Mucosa of gallbladder (tissue), 1 donor: ENCODE results near the gene FAM98C. TPM values are rescaled to one million over a fixed set of nuclear protein-coding genes. Genes with fewer than 3 reads are reported as not detected.
A peak's percentile ranks its signal among the peaks of the same experiment; 100 is the strongest.
"Not testable (repeated sequence)": the region's sequence is repeated elsewhere in the genome, so short reads cannot be mapped to it uniquely, and the experiment has no call there.

Experiments used
- DNase-seq: peaks from one replicate; pipeline ENCODE4 v3.0.0-alpha.2; 2020; ENCODE audit warnings: low spot score
- total RNA-seq: library from RNA; stranded (reverse); gene quantifications from one replicate; pipeline ENCODE4 v1.2.1, GENCODE V29; 2021
- donor health status: DM: no; HTN: no; CAD: no.

The FAM98C gene
- total RNA-seq = 35.2 TPM

DNA sequence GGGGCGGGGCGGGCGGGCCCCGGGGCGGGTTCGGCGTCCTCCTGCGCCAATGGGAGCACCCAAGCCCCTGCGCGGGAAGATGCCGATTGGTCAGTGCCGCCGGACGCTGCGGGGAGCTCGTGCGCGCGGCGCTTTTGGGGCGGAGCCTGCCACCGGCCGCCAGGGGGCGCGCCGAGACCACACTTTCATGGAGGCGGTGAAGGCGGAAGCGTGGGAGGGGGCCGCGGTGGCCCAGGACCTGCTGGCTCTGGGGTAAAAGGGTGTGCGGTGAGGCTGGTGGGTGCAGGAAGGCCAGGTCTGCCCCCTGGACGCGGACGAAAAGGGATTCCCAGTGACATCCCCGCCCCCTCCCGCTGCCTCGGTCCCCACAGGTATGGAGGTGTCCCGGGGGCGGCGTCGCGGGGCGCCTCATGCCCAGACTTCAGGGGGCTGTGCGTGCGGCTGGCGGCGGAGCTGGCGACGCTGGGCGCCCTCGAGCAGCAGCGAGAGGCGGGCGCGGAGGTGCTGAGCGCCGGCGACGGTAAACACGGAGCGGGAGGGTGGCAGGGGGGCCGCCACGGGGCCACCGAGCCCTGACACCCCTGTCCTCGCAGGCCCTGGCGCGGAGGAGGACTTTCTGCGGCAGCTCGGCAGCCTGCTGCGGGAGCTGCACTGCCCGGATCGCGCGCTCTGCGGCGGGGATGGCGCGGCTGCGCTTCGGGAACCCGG lies at the start of gene FAM98C:
Gene FAM98C (plus strand): TSS at position 127 of the 708 bp plus-strand sequence. CDS start 61 bp downstream, at position 188.
- DNase-seq = peak; percentile 98

GRCh38 chr19:38355728-38356725 lies 46.9 kb upstream of the FAM98C start:
- DNase-seq = no peak

- no peak for DNase-seq
These were observed 44.8 kb upstream of the FAM98C start for GRCh38 chr19:38358071-38358470.

- DNase-seq = no peak
These were observed 43.5 kb upstream of the FAM98C start for GRCh38 chr19:38359242-38360021.

DNA sequence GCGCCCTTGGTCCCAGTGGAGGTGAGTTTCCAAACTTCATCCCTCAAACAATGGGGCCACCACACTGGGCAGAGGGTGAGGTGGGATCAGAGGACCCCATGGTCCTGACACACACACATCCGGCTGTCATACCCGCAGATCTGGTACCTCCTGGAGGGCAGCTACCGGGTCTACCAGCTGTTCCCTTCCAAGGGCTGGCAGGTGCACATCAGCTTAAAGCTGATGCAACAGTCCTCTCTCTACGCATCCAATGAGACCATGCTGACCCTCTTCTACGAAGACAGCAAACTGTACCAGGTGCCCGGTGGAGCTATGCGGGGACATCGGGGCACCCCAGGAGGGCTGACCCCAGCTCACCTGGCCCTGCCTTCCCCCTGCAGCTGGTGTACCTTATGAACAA lies 42.5 kb upstream of the FAM98C start:
- DNase-seq = no peak

DNA sequence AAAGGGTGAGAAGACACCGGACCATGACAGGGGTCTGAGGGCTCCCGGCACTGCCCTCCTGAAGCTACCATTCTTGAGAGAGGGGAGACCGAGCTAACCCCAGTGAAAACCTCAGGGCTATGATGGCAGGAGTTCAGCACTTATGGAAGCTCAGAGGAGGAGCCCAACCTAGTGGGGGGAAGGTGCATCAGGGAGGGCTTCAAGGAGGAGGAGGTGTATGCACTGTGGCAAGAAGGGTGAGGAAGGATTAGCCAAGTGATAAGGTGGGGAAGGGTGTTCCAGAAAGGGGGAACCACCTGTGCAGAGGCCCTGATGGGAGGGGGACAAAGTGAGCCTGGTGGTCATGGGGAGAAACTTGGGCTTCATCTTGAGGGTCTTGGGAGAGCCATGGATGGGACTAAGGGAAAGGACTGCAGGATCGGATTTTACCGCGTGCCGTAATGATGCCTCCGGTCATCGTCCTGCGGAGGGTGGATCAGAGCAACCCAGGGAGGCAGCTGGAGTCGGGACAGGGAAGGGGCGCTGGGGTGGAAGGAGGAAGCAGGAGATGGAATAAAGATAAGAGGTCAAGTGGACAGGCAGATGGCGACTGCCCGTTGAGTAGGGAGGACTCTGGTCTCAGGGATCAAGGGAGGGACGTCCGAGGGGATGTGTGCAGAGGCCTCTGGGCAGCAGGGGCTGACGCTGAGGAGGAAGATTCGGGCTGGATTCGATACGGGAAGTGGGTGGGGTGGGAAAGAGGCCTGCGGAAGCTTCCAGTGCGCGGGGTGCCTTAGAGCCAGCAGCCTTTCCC lies 41.9 kb upstream of the FAM98C start:
- DNase-seq = no peak

GRCh38 chr19:38361633-38362075 lies 41.2 kb upstream of the FAM98C start:
- DNase-seq = peak; percentile 62

DNA sequence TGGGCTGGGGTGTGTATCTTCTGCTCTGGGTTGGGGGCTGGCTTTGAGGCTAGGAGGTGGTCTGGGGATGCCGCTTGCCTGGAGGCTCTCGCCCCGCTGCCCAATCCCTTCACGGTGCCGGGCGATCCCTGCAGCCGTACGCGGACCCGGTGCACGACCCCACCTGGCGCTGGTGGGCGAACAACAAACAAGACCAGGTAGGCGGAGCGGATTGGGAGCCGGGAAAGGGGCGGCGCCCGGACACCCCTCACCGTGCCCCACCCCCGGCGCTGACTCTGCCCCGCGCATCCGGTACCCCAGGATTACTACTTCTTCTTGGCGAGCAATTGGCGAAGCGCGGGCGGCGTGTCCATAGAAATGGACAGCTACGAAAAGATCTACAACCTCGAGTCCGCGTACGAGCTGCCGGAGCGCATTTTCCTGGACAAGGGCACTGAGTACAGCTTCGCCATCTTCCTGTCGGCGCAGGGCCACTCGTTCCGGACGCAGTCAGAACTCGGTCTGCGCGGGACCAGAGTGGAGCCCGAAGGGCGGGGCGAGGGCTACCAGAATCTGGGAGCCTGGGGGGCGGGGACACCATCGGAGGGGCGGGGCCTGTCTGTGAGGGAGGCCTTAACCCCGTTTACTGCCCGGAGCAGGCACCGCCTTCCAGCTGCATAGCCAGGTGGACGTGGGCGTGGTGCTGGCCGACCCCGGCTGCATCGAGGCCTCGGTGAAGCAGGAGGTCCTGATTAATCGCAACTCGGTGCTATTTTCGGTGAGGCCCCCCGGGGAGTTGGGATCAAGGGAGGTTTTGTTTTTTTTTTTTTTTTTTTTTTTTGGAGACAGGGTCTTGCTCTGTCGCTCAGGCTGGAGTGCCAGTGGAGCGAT lies 40.6 kb upstream of the FAM98C start:
- peak; percentile 70 for DNase-seq

DNA sequence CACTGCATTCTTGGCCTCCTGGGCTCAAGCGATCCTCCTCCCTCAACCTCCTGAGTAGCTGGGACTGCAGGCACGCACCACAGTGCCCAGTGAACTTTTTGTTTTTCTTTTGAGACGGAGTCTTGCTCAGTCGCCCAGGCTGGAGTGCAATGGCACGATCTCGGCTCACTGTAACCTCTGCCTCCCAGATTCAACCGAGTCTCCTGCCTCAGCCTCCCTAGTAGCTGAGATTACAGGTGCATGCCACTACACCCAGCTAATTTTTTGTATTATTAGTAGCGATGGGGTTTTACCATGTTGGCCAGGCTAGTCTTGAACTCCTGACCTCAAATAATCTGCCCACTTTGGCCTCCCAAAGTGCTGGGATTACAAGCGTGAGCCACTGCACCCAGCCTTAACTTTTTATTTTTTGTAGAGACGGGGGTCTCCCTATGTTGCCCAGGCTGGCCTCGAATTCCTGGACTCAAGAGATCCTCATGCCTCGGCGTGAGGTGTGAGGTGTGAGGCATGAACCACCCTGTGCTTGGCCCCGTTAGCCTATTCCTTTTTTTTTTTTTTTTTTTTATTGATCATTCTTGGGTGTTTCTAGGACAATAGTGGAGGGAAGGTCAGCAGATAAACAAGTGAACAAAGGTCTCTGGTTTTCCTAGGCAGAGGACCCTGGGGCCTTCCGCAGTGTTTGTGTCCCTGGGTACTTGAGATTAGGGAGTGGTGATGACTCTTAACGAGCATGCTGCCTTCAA lies 39.8 kb upstream of the FAM98C start:
- not testable (repeated sequence) for DNase-seq

DNA sequence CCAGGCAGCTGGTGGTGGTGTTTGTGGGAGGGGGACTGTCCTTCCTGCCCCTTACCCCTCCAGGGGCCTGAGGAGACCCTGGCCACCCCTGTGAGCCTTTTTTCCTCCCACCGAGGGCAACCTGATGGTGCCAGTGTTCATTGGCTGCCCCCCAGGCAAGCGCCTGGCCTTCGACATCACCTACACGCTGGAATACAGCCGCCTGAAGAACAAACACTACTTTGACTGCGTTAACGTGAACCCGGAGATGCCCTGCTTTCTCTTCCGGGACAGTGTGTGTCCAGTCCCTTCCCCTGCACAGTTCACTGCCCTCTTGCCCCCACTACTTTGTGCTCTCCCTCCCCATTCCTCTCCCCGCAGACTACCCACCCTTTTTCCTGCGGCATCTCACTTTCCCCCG lies 35.9 kb upstream of the FAM98C start:
- no peak for DNase-seq

GRCh38 chr19:38369584-38369983 lies 33.3 kb upstream of the FAM98C start:
- no peak for DNase-seq

- DNase-seq = no peak
These were observed 32.6 kb upstream of the FAM98C start for GRCh38 chr19:38370299-38370698.

- no peak for DNase-seq
These were observed 31.8 kb upstream of the FAM98C start for GRCh38 chr19:38371081-38371480.

- DNase-seq = no peak
These were observed 29.0 kb upstream of the FAM98C start for GRCh38 chr19:38373907-38374331.

DNA sequence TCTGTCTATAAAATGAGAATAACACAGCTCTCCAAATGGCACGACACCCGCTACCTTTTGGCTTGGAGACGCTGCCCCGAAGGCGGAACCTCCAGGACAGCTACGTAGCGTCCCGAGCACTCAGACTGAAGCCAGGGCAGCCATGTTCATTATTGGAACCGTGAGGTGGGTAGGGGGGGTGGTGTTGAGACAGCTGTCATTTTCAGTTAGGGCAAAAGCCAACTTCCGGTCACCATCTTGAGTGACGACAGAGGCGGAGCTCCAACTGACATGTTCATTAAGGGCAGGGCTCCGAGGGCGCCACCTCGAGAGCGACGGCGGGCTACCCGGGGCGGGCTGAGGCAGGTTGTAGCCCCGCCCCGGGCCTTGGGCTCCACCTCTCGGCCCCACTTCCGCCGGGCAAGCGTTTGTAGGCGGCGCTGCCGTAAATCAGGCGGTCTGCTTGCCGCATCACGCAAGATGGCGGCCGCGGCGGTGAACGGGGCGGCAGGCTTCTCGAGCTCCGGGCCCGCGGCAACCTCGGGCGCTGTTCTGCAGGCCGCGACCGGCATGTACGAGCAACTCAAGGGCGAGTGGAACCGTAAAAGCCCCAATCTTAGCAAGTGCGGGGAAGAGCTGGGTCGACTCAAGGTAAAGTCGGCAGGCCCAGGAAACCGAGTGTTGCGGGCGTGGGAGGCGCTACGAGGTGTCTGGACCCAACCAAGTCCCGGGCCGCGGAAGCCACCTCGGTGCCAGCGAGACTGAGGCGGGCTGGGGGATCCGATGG lies 28.4 kb upstream of the FAM98C start, which contains the start of gene PSMD8:
Gene PSMD8 (plus strand): TSS at position 240 of the 766 bp plus-strand sequence. CDS start 31 bp downstream, at position 271.
- peak; percentile 99 for DNase-seq

- no peak for DNase-seq
These were observed 27.8 kb upstream of the FAM98C start for GRCh38 chr19:38375098-38375493.

GRCh38 chr19:38375748-38376147 lies 27.1 kb upstream of the FAM98C start:
- no peak for DNase-seq

- DNase-seq = no peak
These were observed 26.3 kb upstream of the FAM98C start for GRCh38 chr19:38376576-38376975.
